ENCODE results near the gene RDH5. TPM values are rescaled to one million over a fixed set of nuclear protein-coding genes. Genes with fewer than 3 reads are reported as not detected.

The RDH5 gene
- total RNA-seq, 4 donors from 2014 or later, result 18.0 to 57.0 (median 31.9) TPM

GRCh38 chr12:55684761-55685370, 35.3 kb upstream of the RDH5 start:
- Histone ChIP-seq H3K27me3 (no peaks in the 10 kb centered on the region), H3K27ac (no peak overlapping the region), H3K9me3 (no peaks in the 10 kb centered on the region), H3K36me3 (peaks cover 0 to 47% of the 10 kb centered on the region in 2 donors), H3K4me3 (no peak overlapping the region), H3K4me1 (peaks cover 0 to 16% (median 8%) of the 10 kb centered on the region in 3 donors)
- WGBS, 2 donors (ENCODE audit: low coverage in 1 of 2), result no CpG with 5 or more reads among the region's 20 CpGs
- no peak for TF ChIP-seq CTCF (IDR thresholded peaks at IDR 0.05)
- ATAC-seq, result no peak

GRCh38 chr12:55685671-55686070, 34.5 kb upstream of the RDH5 start:
- no peak for TF ChIP-seq EP300 (IDR thresholded peaks at IDR 0.05)
- no peak for TF ChIP-seq POLR2A (IDR thresholded peaks at IDR 0.05)
- no peak for TF ChIP-seq CTCF (IDR thresholded peaks at IDR 0.05)
- no peak for TF ChIP-seq POLR2AphosphoS5 (IDR thresholded peaks at IDR 0.05)
- WGBS, 2 donors (ENCODE audit: low coverage in 1 of 2), result 87 to 91% methylated on average over 3 of the region's 5 CpGs
- Histone ChIP-seq H3K4me3 (no peak overlapping the region), H3K36me3 (peaks cover 0 to 47% of the 10 kb centered on the region in 2 donors), H3K9me3 (no peaks in the 10 kb centered on the region), H3K27me3 (no peaks in the 10 kb centered on the region), H3K4me1 (peaks cover 0 to 16% (median 8%) of the 10 kb centered on the region in 3 donors), H3K27ac (no peak overlapping the region)
- ATAC-seq, result no peak

- Histone ChIP-seq H3K36me3 (peaks cover 0 to 51% of the 10 kb centered on the region in 2 donors), H3K27ac (no peak overlapping the region), H3K4me1 (peaks cover 0 to 9% (median 3%) of the 10 kb centered on the region in 3 donors), H3K4me3 (no peak overlapping the region), H3K9me3 (no peaks in the 10 kb centered on the region), H3K27me3 (no peaks in the 10 kb centered on the region)
- WGBS, 2 donors (ENCODE audit: low coverage in 1 of 2), result 75 to 89% methylated on average over 4 to 7 of the region's 9 CpGs
- TF ChIP-seq POLR2A (IDR thresholded peaks at IDR 0.05) (no peak), POLR2AphosphoS5 (IDR thresholded peaks at IDR 0.05) (no peak), CTCF (IDR thresholded peaks at IDR 0.05) (no peak), EP300 (IDR thresholded peaks at IDR 0.05) (no peak)
- no peak for ATAC-seq
Measured at GRCh38 chr12:55686366-55687010, 33.7 kb upstream of the RDH5 start.

GRCh38 chr12:55687746-55688145, 32.4 kb upstream of the RDH5 start:
- Histone ChIP-seq H3K9me3 (no peaks in the 10 kb centered on the region), H3K4me1 (no peaks in the 10 kb centered on the region), H3K36me3 (peaks cover 0 to 64% of the 10 kb centered on the region in 2 donors)

More at GRCh38 chr12:55687746-55688145, 32.4 kb upstream of the RDH5 start:
- no peak overlapping the region for H3K27ac ChIP-seq
- H3K27me3 ChIP-seq, result no peaks in the 10 kb centered on the region
- no peak for ATAC-seq
- TF ChIP-seq CTCF (IDR thresholded peaks at IDR 0.05) (no peak), POLR2A (IDR thresholded peaks at IDR 0.05) (no peak), EP300 (IDR thresholded peaks at IDR 0.05) (no peak), POLR2AphosphoS5 (IDR thresholded peaks at IDR 0.05) (no peak)
- H3K4me3 ChIP-seq, result no peak overlapping the region
